Upper lobe of left lung (tissue), 6 donors: Measurements from ENCODE around the gene GJE1. TPM values are rescaled to one million over a fixed set of nuclear protein-coding genes. Genes with fewer than 3 reads are reported as not detected.
A peak's percentile ranks its signal among the peaks of the same experiment; 100 is the strongest.
"Not testable (repeated sequence)": the region's sequence is repeated elsewhere in the genome, so short reads cannot be mapped to it uniquely, and the experiment has no call there.

ENCODE experiments used
- ATAC-seq, 2 donors: fragments of 200-7000 bp; cut with Tn5 transposase; one replicate each; pipeline ENCODE4 v1.9.1; 2022; ENCODE audit warnings: mild to moderate bottlenecking in 2 of 2, moderate library complexity in 2 of 2; ENCODE audit not compliant: low FRiP score in 2 of 2
- DNase-seq, 2 donors: peaks; one replicate each; pipeline ENCODE4 v3.0.0-alpha.2; 2019 to 2020
- H3K27ac ChIP-seq, 4 donors: fragments of 200-600 bp; sonication (generic); one replicate each; pipeline ENCODE4 v1.5.1; 2016 to 2019
- H3K27me3 ChIP-seq, 4 donors: fragments of 200-600 bp; sonication (generic); one replicate each; pipeline ENCODE4 v1.5.1; 2017 to 2019
- H3K36me3 ChIP-seq, 4 donors: fragments of 200-600 bp; sonication (generic); one replicate each; pipeline ENCODE4 v1.5.1; 2016 to 2019
- H3K4me1 ChIP-seq, 4 donors: fragments of 200-600 bp; sonication (generic); one replicate each; pipeline ENCODE4 v1.5.1; 2018 to 2019
- H3K4me3 ChIP-seq, 4 donors: fragments of 200-600 bp; sonication (generic); one replicate each; pipeline ENCODE4 v1.5.1; 2017 to 2019; ENCODE audit warnings: mild to moderate bottlenecking in 2 of 4, moderate library complexity in 1 of 4
- H3K9me3 ChIP-seq, 4 donors: fragments of 200-600 bp; sonication (generic); one replicate each; pipeline ENCODE4 v1.5.1; 2018 to 2019
- CTCF ChIP-seq, 6 experiments: fragments of 450-650 bp in 4 of 6; fragments of 200-600 bp in 2 of 6; sonication (generic) in 2 of 6; IDR thresholded peaks; one replicate each; pipeline ENCODE4 v1.5.1; 2016 to 2019; ENCODE audit warnings: antibody characterized with exemption in 6 of 6
- EP300 ChIP-seq, 4 donors: sonication (generic); formaldehyde crosslinking; IDR thresholded peaks; one replicate each; pipeline ENCODE4 v1.5.1; 2017; ENCODE audit warnings: antibody characterized with exemption in 4 of 4, control low read depth in 2 of 4
- POLR2A ChIP-seq, 4 donors: fragments of 450-650 bp; IDR thresholded peaks; one replicate each; pipeline ENCODE4 v1.5.1; 2016 to 2017; ENCODE audit warnings: antibody characterized with exemption in 4 of 4, mild to moderate bottlenecking in 2 of 4
- POLR2AphosphoS5 ChIP-seq, 2 donors: sonication (generic); formaldehyde crosslinking; IDR thresholded peaks; one replicate each; pipeline ENCODE4 v1.5.1; 2017; ENCODE audit warnings: antibody characterized with exemption in 2 of 2
- WGBS, 2 donors: methylation state at CpG; one replicate each; pipeline ENCODE4 v1.1.5; 2017 to 2018; 5-methylcytosine and 5-hydroxymethylcytosine counted together
- total RNA-seq, 6 donors: library from RNA; depleted of rRNA in 4 of 6; stranded (reverse); fragments of >200 nt in 4 of 6; gene quantifications; one replicate each; pipeline versions ENCODE4 v1.1.0 to v1.2.1, GENCODE V29; 2016 to 2021
- donor health status: DM: no; HTN: no; CAD: no; lungs with moderate emphysema.
- donor health status: DM: no; HTN: yes; CAD: no; lungs with severe emphysema.

Gene GJE1
- total RNA-seq, 6 donors from 2014 or later: not detected

GRCh38 chr6:142130814-142131213 lies 1.9 kb upstream of the GJE1 start:
- DNase-seq: no peak
- H3K4me1 ChIP-seq: no peaks in the 10 kb centered on the region
- H3K36me3 ChIP-seq: no peaks in the 10 kb centered on the region
- no peak for ATAC-seq
- H3K27me3 ChIP-seq: no peaks in the 10 kb centered on the region
- H3K9me3 ChIP-seq: peaks cover 0 to 4% (median 2%) of the 10 kb centered on the region in 4 donors
- H3K27ac ChIP-seq: no peak overlapping the region
- TF ChIP-seq CTCF (IDR thresholded peaks at IDR 0.05): no peak
- no peak for TF ChIP-seq EP300 (IDR thresholded peaks at IDR 0.05)
- no peak for TF ChIP-seq POLR2A (IDR thresholded peaks at IDR 0.05)
- no peak for TF ChIP-seq POLR2AphosphoS5 (IDR thresholded peaks at IDR 0.05)
- H3K4me3 ChIP-seq: no peak overlapping the region
- WGBS, 2 donors: 84 to 90% methylated on average over 1 of the region's 1 CpG

- TF ChIP-seq EP300 (IDR thresholded peaks at IDR 0.05): no peak
- TF ChIP-seq CTCF (IDR thresholded peaks at IDR 0.05): no peak
- TF ChIP-seq POLR2AphosphoS5 (IDR thresholded peaks at IDR 0.05): no peak
- no peak for TF ChIP-seq POLR2A (IDR thresholded peaks at IDR 0.05)
- Histone ChIP-seq H3K4me1 (no peaks in the 10 kb centered on the region), H3K27me3 (no peaks in the 10 kb centered on the region), H3K9me3 (no peaks in the 10 kb centered on the region), H3K36me3 (no peaks in the 10 kb centered on the region), H3K4me3 (no peak overlapping the region), H3K27ac (no peak overlapping the region)
- ATAC-seq (no peak), DNase-seq (no peak)
- 46 to 48% methylated on average over 2 of the region's 2 CpGs for WGBS, 2 donors
Measured at GRCh38 chr6:142138876-142139275, 6.2 kb downstream of the GJE1 start.

- H3K4me1 ChIP-seq, H3K27me3 ChIP-seq, ATAC-seq, H3K36me3 ChIP-seq, H3K4me3 ChIP-seq, H3K9me3 ChIP-seq, H3K27ac ChIP-seq, DNase-seq: not testable (repeated sequence)
- WGBS, 2 donors: 92 to 95% methylated on average over 13 of the region's 13 CpGs
Measured at GRCh38 chr6:142141531-142141930, 8.8 kb downstream of the GJE1 start.

- peak within 1 kb of the TSS; percentile 77 to 98 (median 84) for H3K4me3 ChIP-seq
- no peaks in the 10 kb centered on the region for H3K9me3 ChIP-seq
- H3K27ac ChIP-seq: peak within 1 kb of the TSS; percentile 63 to 80 (median 74)
- H3K36me3 ChIP-seq: peaks cover 0 to 8% (median 0%) of the 10 kb centered on the region in 4 donors
- ATAC-seq (peak; percentile 99 to 100), DNase-seq (peak; percentile 96 to 98)
- TF ChIP-seq POLR2AphosphoS5 (IDR thresholded peaks at IDR 0.05) (peak; percentile 93 to 98), CTCF (IDR thresholded peaks at IDR 0.05) (peak; percentile 63 to 94 (median 82)), EP300 (IDR thresholded peaks at IDR 0.05) (peak in 2 of 4 donors; percentile 52 to 89), POLR2A (IDR thresholded peaks at IDR 0.05) (peak in 2 of 4 donors; percentile 56 to 66)
- WGBS, 2 donors: 0 to 1% methylated on average over 21 to 38 of the region's 38 CpGs
- H3K27me3 ChIP-seq: no peaks in the 10 kb centered on the region
- peaks cover 12 to 26% (median 21%) of the 10 kb centered on the region in 4 donors for H3K4me1 ChIP-seq
Measured at GRCh38 chr6:142146828-142147662, 14.3 kb downstream of the GJE1 start, which contains the start of the genes NMBR and VTA1. Gene NMBR (minus strand): TSS chr6:142147122. CDS start chr6:142088658, 58,464 bp downstream. Gene VTA1 (plus strand): TSS chr6:142147263. CDS start chr6:142147288, 25 bp downstream.

GRCh38 chr6:142152746-142153145 lies 20.0 kb downstream of the GJE1 start:
- Histone ChIP-seq H3K9me3 (no peaks in the 10 kb centered on the region), H3K27ac (no peak overlapping the region), H3K36me3 (peaks cover 0 to 8% (median 0%) of the 10 kb centered on the region in 4 donors), H3K4me1 (peaks cover 19 to 28% (median 23%) of the 10 kb centered on the region in 4 donors), H3K27me3 (no peaks in the 10 kb centered on the region), H3K4me3 (no peak overlapping the region)
- ATAC-seq (no peak), DNase-seq (no peak)
- TF ChIP-seq CTCF (IDR thresholded peaks at IDR 0.05): no peak
- no peak for TF ChIP-seq POLR2AphosphoS5 (IDR thresholded peaks at IDR 0.05)
- TF ChIP-seq EP300 (IDR thresholded peaks at IDR 0.05): no peak
- TF ChIP-seq POLR2A (IDR thresholded peaks at IDR 0.05): no peak
